Loucy (cell line): ENCODE data around the gene SMCHD1.

Source experiments
- H2AFZ ChIP-seq: fragments of 200-600 bp; sonication (generic); 2 replicates; pipeline ENCODE4 v1.6.0; 2016; ENCODE audit warnings: antibody characterized with exemption, mild to moderate bottlenecking, low read length, moderate library complexity
- H3F3A ChIP-seq: fragments of 200-600 bp; 2 replicates; pipeline ENCODE4 v1.6.0; 2016; ENCODE audit warnings: antibody characterized with exemption, low read depth, mild to moderate bottlenecking
- H3K27me3 ChIP-seq: fragments of 200-600 bp; sonication (generic); 2 replicates; pipeline ENCODE4 v1.6.1; 2014; ENCODE audit warnings: low read length, mild to moderate bottlenecking; ENCODE audit not compliant: insufficient read depth, poor library complexity, severe bottlenecking
- H3K36me3 ChIP-seq: fragments of 200-600 bp; sonication (generic); 2 replicates; pipeline ENCODE4 v1.6.1; 2016; ENCODE audit warnings: low read length; ENCODE audit not compliant: insufficient read depth
- H3K4me1 ChIP-seq: fragments of 200-600 bp; sonication (generic); 2 replicates; pipeline ENCODE4 v1.5.1; 2014; ENCODE audit warnings: low read length, mild to moderate bottlenecking; ENCODE audit not compliant: insufficient read depth, poor library complexity, severe bottlenecking
- H3K4me2 ChIP-seq: fragments of 200-600 bp; sonication (generic); 2 replicates; pipeline ENCODE4 v1.6.0; 2014; ENCODE audit warnings: antibody characterized with exemption, low read length, low read depth, mild to moderate bottlenecking; ENCODE audit not compliant: poor library complexity, severe bottlenecking
- H3K4me3 ChIP-seq: fragments of 200-600 bp; sonication (generic); 2 replicates; pipeline ENCODE4 v1.5.1; 2014; ENCODE audit warnings: low read length, mild to moderate bottlenecking, mixed read lengths; ENCODE audit not compliant: poor library complexity, severe bottlenecking
- H3K79me2 ChIP-seq: fragments of 200-600 bp; sonication (generic); 2 replicates; pipeline ENCODE4 v1.6.1; 2014; ENCODE audit warnings: low read length; ENCODE audit not compliant: insufficient read depth
- H3K9ac ChIP-seq: fragments of 200-600 bp; sonication (generic); 2 replicates; pipeline ENCODE4 v1.6.0; 2014; ENCODE audit warnings: mild to moderate bottlenecking, low read depth, low read length, moderate library complexity; ENCODE audit not compliant: poor library complexity, severe bottlenecking
- H3K9me2 ChIP-seq: fragments of 200-600 bp; sonication (generic); replicated peaks from 2 replicates; pipeline ENCODE4 v1.6.1; 2016; ENCODE audit warnings: low read depth, low read length, mixed read lengths
- H3K9me3 ChIP-seq: fragments of 200-600 bp; sonication (generic); 2 replicates; pipeline ENCODE4 v1.6.1; 2014; ENCODE audit warnings: mild to moderate bottlenecking, antibody characterized with exemption, low read length, low read depth; ENCODE audit not compliant: insufficient read depth
- H4K20me1 ChIP-seq: fragments of 200-600 bp; sonication (generic); 2 replicates; pipeline ENCODE4 v1.6.0; 2014; ENCODE audit warnings: antibody characterized with exemption, low read length, mild to moderate bottlenecking; ENCODE audit not compliant: insufficient read depth, poor library complexity, severe bottlenecking
- CTCF ChIP-seq: fragments of 200-600 bp; sonication (generic); conservative IDR thresholded peaks from 2 replicates; pipeline ENCODE4 v1.5.1; 2014; ENCODE audit warnings: mild to moderate bottlenecking, antibody characterized with exemption, low read length
- EZH2phosphoT487 ChIP-seq: fragments of 200-600 bp; IDR thresholded peaks from 2 replicates; pipeline ENCODE4 v1.6.1; 2018; ENCODE audit warnings: antibody characterized with exemption, mild to moderate bottlenecking, moderate library complexity, borderline replicate concordance

Gene SMCHD1

GRCh38 chr18:2794159-2794558, 138.6 kb downstream of the SMCHD1 start:
- H3K4me1 ChIP-seq, result no peaks in the 10 kb centered on the region
- H3K36me3 ChIP-seq, result peaks cover 75% of the 10 kb centered on the region
- H3K9ac ChIP-seq, result no peak overlapping the region
- no peak overlapping the region for H3K4me3 ChIP-seq
- H3K9me3 ChIP-seq, result no peaks in the 10 kb centered on the region
- TF ChIP-seq EZH2phosphoT487 (no peak), CTCF (no peak)
- no peaks in the 10 kb centered on the region for H4K20me1 ChIP-seq
- no peaks in the 10 kb centered on the region for H3K79me2 ChIP-seq
- no peaks in the 10 kb centered on the region for H3K27me3 ChIP-seq
- no peak overlapping the region for H2AFZ ChIP-seq
- no peak overlapping the region for H3K4me2 ChIP-seq
- H3K9me2 ChIP-seq, result no peaks in the 10 kb centered on the region
- no peaks in the 10 kb centered on the region for H3F3A ChIP-seq

- Histone ChIP-seq H3K36me3 (peaks cover 81% of the 10 kb centered on the region), H3K4me1 (no peaks in the 10 kb centered on the region), H3K79me2 (no peaks in the 10 kb centered on the region), H3F3A (no peaks in the 10 kb centered on the region), H3K4me3 (no peak overlapping the region), H3K9ac (no peak overlapping the region), H3K4me2 (no peak overlapping the region), H3K9me2 (no peaks in the 10 kb centered on the region), H3K9me3 (no peaks in the 10 kb centered on the region), H2AFZ (no peak overlapping the region), H4K20me1 (no peaks in the 10 kb centered on the region), H3K27me3 (no peaks in the 10 kb centered on the region)
- no peak for TF ChIP-seq CTCF
- TF ChIP-seq EZH2phosphoT487, result no peak
Observed at GRCh38 chr18:2797951-2798350, 142.4 kb downstream of the SMCHD1 start.

GRCh38 chr18:2799369-2799768, 143.8 kb downstream of the SMCHD1 start:
- TF ChIP-seq CTCF, result no peak
- TF ChIP-seq EZH2phosphoT487, result no peak
- Histone ChIP-seq H3K36me3 (peaks cover 81% of the 10 kb centered on the region), H3K27me3 (no peaks in the 10 kb centered on the region), H3K4me3 (no peak overlapping the region), H3F3A (no peaks in the 10 kb centered on the region), H3K4me1 (no peaks in the 10 kb centered on the region), H3K9me2 (no peaks in the 10 kb centered on the region), H4K20me1 (no peaks in the 10 kb centered on the region), H3K9ac (no peak overlapping the region), H3K4me2 (no peak overlapping the region), H3K79me2 (no peaks in the 10 kb centered on the region), H3K9me3 (no peaks in the 10 kb centered on the region), H2AFZ (no peak overlapping the region)
